Measurements from ENCODE around the gene PRELID1. TPM values are rescaled to one million over a fixed set of nuclear protein-coding genes. Genes with fewer than 3 reads are reported as not detected.
"Not testable (repeated sequence)": the region's sequence is repeated elsewhere in the genome, so short reads cannot be mapped to it uniquely, and the experiment has no call there.

The PRELID1 gene
- total RNA-seq, 1 donor from 2014 or later = 88.2 TPM

GRCh38 chr5:177338251-177339106 is 34.9 kb downstream of the PRELID1 start:
- Mint-ChIP-seq H3K36me3 (ENCODE audit: unreplicated experiment) (peaks cover 7% of the 10 kb centered on the region), H3K4me3 (ENCODE audit: unreplicated experiment) (no peak overlapping the region), H3K27me3 (ENCODE audit: unreplicated experiment) (peaks cover 4% of the 10 kb centered on the region), H3K9me3 (ENCODE audit: unreplicated experiment) (peaks cover 11% of the 10 kb centered on the region), H3K4me1 (ENCODE audit: low read depth, unreplicated experiment) (peaks cover 3% of the 10 kb centered on the region), H3K27ac (ENCODE audit: unreplicated experiment) (no peak overlapping the region)
- no peak for TF ChIP-seq CTCF (IDR thresholded peaks at IDR 0.05; ENCODE audit: partially characterized antibody, unreplicated experiment)
- no peak for DNase-seq

- Mint-ChIP-seq H3K27ac (ENCODE audit: unreplicated experiment) (no peak overlapping the region), H3K4me1 (ENCODE audit: low read depth, unreplicated experiment) (peaks cover 3% of the 10 kb centered on the region), H3K27me3 (ENCODE audit: unreplicated experiment) (peaks cover 4% of the 10 kb centered on the region), H3K4me3 (ENCODE audit: unreplicated experiment) (no peak overlapping the region), H3K36me3 (ENCODE audit: unreplicated experiment) (peaks cover 10% of the 10 kb centered on the region), H3K9me3 (ENCODE audit: unreplicated experiment) (peaks cover 12% of the 10 kb centered on the region)
- no peak for TF ChIP-seq CTCF (IDR thresholded peaks at IDR 0.05; ENCODE audit: partially characterized antibody, unreplicated experiment)
- no peak for DNase-seq
Observed at GRCh38 chr5:177339107-177339638, 35.6 kb downstream of the PRELID1 start.

- not testable (repeated sequence) for H3K36me3 Mint-ChIP-seq (ENCODE audit: unreplicated experiment); H3K4me1 Mint-ChIP-seq (ENCODE audit: low read depth, unreplicated experiment); H3K27ac Mint-ChIP-seq (ENCODE audit: unreplicated experiment); DNase-seq; H3K9me3 Mint-ChIP-seq (ENCODE audit: unreplicated experiment); H3K4me3 Mint-ChIP-seq (ENCODE audit: unreplicated experiment); H3K27me3 Mint-ChIP-seq (ENCODE audit: unreplicated experiment)
Observed at GRCh38 chr5:177343000-177343399, 39.4 kb downstream of the PRELID1 start.

GRCh38 chr5:177343777-177344176 is 40.2 kb downstream of the PRELID1 start:
- no peak for DNase-seq
- Mint-ChIP-seq H3K9me3 (ENCODE audit: unreplicated experiment) (peaks cover 5% of the 10 kb centered on the region), H3K4me1 (ENCODE audit: low read depth, unreplicated experiment) (no peaks in the 10 kb centered on the region), H3K27ac (ENCODE audit: unreplicated experiment) (peak overlapping the region; percentile 14), H3K36me3 (ENCODE audit: unreplicated experiment) (peaks cover 5% of the 10 kb centered on the region), H3K27me3 (ENCODE audit: unreplicated experiment) (no peaks in the 10 kb centered on the region), H3K4me3 (ENCODE audit: unreplicated experiment) (no peak overlapping the region)
- TF ChIP-seq CTCF (IDR thresholded peaks at IDR 0.05; ENCODE audit: partially characterized antibody, unreplicated experiment) = no peak

- TF ChIP-seq CTCF (IDR thresholded peaks at IDR 0.05; ENCODE audit: partially characterized antibody, unreplicated experiment) = no peak
- Mint-ChIP-seq H3K27ac (ENCODE audit: unreplicated experiment) (no peak overlapping the region), H3K36me3 (ENCODE audit: unreplicated experiment) (peaks cover 5% of the 10 kb centered on the region), H3K4me1 (ENCODE audit: low read depth, unreplicated experiment) (peaks cover 8% of the 10 kb centered on the region), H3K9me3 (ENCODE audit: unreplicated experiment) (peaks cover 3% of the 10 kb centered on the region), H3K27me3 (ENCODE audit: unreplicated experiment) (no peaks in the 10 kb centered on the region), H3K4me3 (ENCODE audit: unreplicated experiment) (no peak overlapping the region)
- no peak for DNase-seq
Observed at GRCh38 chr5:177344891-177345290, 41.3 kb downstream of the PRELID1 start.

Measured in glutamatergic neuron (in vitro differentiated cells).